ENCODE measurements around the gene ASIP.

DNA sequence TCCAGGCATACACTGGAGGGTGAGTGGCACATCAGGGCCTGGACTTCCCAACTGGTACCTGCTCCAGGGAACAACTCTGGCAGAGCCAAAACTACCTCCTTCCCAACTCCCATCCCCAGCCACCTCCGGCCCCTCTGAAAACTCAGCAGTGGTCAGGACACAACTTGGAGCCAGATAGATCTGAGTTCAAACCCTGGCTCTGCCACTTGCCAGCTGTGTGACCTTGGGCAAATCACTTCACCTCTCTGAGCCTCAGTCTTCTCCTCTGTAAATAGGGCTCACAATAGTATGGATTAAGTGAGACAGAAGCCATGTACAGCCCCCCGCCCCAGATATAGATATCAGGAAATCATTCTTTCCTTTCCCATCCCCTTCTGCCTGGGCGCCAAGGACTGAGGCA lies 51.3 kb downstream of the ASIP start:
- TF ChIP-seq, protein P1, sequence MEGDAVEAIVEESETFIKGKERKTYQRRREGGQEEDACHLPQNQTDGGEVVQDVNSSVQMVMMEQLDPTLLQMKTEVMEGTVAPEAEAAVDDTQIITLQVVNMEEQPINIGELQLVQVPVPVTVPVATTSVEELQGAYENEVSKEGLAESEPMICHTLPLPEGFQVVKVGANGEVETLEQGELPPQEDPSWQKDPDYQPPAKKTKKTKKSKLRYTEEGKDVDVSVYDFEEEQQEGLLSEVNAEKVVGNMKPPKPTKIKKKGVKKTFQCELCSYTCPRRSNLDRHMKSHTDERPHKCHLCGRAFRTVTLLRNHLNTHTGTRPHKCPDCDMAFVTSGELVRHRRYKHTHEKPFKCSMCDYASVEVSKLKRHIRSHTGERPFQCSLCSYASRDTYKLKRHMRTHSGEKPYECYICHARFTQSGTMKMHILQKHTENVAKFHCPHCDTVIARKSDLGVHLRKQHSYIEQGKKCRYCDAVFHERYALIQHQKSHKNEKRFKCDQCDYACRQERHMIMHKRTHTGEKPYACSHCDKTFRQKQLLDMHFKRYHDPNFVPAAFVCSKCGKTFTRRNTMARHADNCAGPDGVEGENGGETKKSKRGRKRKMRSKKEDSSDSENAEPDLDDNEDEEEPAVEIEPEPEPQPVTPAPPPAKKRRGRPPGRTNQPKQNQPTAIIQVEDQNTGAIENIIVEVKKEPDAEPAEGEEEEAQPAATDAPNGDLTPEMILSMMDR (CRISPR knock-in tag; IDR thresholded peaks at IDR 0.05): no peak
- TF ChIP-seq, protein P2, sequence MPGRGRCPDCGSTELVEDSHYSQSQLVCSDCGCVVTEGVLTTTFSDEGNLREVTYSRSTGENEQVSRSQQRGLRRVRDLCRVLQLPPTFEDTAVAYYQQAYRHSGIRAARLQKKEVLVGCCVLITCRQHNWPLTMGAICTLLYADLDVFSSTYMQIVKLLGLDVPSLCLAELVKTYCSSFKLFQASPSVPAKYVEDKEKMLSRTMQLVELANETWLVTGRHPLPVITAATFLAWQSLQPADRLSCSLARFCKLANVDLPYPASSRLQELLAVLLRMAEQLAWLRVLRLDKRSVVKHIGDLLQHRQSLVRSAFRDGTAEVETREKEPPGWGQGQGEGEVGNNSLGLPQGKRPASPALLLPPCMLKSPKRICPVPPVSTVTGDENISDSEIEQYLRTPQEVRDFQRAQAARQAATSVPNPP (CRISPR knock-in tag; IDR thresholded peaks at IDR 0.05): no peak
- TF ChIP-seq FOXP1 (IDR thresholded peaks at IDR 0.05) (no peak), FOXP1 (CRISPR knock-in tag; IDR thresholded peaks at IDR 0.05) (no peak)

Measured in HepG2 (cell line).